CD4-positive, alpha-beta T cell treated with Interleukin-10 for 1 hour (primary cell): ENCODE data around the gene NR2C2.

Source experiments
- DNase-seq: peaks from one replicate; pipeline ENCODE4 v3.0.0-alpha.2; 2020

Gene NR2C2

DNA sequence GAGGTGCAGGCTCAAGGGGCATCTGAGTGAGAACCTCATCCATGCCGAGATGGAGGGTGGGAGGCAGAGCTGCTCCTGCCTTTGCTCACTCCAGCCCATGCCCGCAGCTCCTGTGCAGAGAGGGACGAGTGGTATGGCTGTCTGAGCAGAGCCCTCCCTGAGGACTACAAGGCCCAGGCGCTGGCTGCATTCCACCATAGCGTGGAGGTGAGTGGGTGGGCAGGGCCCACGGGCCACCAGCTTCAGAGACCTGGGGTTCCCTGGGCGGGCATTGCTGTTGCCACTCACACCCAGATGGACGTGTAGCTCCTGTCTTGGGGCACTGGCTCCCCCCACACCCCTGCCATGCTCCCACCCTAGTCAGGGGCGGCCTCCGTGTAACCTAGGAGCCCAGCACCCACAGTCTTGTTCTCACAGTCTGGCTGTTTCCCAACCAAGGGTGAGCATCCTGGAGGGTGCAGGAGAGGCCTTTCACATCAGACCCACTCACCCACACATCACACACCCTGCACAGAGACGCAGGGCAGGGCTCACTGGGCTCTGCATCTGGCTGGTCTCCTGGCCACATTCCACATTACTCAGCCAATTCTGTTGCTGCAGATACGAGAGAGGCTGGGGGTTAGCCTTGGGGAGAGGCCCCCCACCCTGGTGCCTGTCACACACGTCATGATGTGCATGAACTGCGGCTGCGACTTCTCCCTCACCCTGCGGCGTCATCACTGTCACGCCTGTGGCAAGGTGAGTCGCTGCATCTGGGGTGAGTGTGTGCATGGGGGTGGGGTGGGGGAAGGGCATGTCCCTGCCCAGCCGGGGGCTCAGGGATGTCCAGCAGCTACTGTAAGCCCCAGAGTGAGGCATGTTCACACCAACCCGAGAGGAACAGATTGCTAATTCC lies 25.3 kb upstream of the NR2C2 start:
- no peak for DNase-seq

GRCh38 chr3:14922863-14923262 lies 24.5 kb upstream of the NR2C2 start:
- no peak for DNase-seq

GRCh38 chr3:14923476-14923875 lies 23.9 kb upstream of the NR2C2 start:
- no peak for DNase-seq

GRCh38 chr3:14925729-14926591 lies 21.4 kb upstream of the NR2C2 start:
- DNase-seq: peak; percentile 54

DNA sequence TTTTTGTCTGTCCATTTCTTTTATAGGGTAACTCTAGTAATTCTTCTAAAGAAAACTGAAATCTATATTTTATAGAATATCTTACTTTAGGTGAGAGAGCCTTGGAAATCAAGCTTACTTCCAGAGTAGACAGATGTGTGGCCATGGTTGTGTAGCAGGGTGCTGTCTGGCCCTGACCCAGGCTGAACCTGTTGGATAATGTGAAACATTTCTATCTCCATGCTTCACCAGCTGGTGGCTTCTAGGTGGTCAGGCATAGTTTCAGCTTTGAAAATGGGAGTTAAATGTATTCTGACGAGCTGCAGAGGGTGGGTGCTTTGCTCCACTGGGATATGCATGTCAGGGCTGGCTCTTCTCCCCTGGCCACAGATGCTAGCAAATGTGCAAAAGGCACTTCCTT lies 20.8 kb upstream of the NR2C2 start:
- no peak for DNase-seq

GRCh38 chr3:14927308-14927707 lies 20.1 kb upstream of the NR2C2 start:
- DNase-seq: no peak

DNA sequence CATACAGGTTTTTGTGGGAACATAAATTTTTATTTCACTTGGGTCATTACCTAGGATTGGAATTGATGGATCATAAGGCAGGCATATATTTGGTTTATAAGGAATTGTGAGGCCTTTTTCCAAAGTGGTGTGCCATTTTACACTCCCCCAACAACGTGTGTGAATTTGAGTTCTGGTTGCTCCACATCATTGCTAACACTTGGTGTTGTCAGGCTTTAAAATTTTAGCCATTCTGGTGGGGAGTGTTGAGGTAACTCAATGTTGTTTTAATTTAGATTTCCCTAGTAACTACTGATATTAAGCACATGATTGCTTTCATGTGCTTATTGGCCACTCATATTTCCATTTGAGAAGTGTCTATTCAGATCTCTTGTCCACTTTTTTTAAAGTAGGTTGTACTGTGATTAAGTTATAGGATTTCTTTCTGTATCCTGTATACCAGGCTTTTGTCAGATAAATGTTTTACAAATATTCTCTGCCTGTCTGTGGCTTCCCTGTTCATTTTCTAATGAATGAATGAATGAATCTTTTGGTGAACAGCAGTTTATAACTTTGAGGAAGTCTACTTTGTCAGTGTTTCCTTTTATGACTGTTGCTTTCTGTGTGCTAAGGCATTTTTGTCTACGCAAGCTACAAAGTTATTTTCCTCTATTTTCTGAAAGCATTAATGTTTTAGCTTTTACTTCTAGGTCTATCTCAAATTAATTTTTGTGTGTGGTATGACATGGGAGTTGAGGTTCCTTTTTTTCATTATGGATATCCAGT lies 17.9 kb upstream of the NR2C2 start:
- DNase-seq: no peak

GRCh38 chr3:14933820-14934425 lies 13.5 kb upstream of the NR2C2 start:
- no peak for DNase-seq

- DNase-seq: no peak
Observed at GRCh38 chr3:14935592-14936345, 11.6 kb upstream of the NR2C2 start.

GRCh38 chr3:14938954-14939353 lies 8.4 kb upstream of the NR2C2 start:
- no peak for DNase-seq

DNA sequence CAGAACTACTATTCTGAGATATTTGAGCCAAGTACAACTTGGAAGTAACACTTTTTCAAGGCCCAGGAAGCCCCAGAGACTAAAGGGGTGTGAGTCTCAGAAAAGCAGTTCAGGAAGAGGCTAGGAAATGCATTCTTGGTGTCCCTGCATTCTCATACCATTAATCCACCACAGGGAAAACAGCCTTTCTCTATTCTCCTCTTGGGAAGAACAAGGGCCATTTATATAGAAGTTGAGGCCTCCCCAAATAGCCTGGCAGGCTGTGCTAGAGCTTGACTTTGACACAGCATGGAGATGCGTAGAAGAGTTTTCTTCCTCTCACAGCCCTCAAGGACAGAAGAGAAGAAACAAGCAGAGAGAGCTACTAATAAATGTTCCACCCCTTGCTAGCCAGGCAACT lies 5.5 kb upstream of the NR2C2 start:
- no peak for DNase-seq

DNA sequence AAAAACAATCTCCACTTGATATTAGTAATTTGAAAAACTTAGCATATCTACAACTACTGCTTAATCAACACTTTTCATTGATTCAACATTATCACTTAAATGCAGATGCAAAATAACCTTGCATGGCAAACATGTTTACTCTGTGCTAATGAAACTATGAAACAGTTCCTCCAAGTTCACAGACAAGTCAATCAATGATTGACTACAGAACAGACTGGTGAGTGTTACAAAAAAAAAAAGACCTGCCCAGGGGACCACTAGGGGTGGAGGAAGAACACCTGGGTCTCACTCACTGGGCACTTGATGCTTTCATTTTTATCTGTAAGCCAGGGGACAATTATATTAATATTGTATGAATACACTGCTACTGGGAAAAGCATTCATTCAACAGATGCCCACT lies 4.3 kb upstream of the NR2C2 start:
- DNase-seq: no peak

DNA sequence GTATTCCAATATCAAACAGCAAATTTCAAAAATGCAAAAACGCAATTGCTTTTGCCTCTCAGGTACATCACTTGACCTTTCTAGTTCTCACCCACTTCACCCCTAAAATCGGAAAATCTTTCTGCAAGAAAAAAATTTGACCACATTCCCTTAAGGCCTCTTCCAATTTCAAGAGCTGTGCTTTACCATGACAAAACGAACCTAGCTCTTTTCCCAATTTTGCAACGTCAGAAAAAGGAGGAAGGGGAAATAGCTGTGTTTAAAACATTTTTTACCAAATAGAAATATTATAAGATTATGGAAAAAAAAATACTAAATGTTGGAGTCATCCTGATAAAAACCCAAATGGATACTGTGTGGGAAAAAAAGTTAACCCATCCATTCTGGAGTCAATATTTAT lies 1.1 kb upstream of the NR2C2 start:
- DNase-seq: no peak

DNA sequence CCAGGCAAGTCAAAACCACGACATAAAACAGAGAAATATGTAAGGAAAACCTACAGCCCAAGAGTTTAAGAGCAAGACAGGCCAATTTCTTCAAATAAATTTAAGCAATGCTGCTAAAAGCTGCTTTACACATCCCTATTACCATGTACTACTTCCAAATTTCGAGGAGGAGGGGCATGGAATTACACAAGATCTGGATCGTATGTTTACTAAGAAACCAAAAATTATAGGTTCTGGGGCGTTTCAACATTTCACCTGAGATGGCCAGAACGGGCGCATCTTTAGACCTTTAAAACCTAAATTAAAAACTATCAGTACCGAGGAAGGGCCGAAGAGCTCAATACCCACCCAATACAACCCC lies 664 bp upstream of the NR2C2 start:
- no peak for DNase-seq

DNA sequence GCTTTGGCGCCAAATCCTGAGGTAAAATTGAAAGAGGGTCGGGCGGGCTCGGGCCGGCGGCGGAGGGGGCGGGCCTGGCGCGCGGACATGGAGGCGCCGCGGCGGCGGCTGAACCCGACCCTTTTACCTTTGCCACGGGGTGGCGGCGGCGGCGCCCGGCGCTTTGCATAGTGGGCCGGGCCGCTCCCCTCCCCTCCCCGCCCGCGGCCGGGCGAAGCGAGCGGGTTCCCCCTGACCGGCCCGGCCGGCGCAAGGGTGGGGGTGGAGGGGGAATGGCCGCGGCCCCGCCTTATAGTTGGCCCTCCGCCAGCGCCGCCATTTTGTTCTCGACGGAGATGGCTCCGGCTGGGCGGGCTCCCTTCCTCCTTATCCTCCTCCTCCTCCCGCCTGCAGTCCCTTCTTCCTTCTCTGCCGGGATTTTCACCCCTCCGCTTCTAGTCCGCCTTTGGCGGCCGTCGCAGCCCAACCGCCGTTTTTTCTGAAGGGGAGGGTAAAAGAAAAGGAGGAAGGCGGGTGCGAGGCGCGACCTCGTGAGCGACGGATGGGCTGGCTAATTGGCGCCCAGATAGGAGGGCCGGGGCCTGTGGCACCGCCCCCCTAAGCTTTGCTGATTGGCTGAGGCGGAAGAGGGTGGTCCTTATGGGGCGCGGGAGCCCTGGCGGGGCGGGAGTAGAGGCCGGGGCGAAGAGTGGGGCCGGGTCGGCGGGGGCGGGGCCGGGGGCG lies 664 bp downstream of the NR2C2 start:
- peak; percentile 97 for DNase-seq

DNA sequence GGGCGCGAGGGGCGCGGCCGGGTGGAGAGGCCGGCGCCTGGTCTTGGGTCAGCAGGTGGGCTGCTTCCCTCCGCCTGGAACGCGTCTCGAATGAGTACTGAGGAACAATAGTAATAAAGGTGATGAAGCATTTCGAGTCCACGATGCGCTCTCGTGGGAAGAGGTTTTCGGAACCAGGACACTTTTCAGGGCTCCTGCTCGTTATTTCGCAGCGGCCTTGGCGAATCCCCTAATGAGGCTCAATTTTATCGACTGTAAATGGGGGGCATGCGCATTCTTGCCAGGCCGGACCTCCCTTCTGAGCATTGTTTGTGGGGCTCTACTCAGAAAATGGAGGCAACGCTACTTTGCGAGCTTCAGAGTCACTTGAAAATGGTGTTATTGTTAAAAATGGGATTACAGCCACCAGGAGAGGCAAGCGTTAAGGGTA lies 1.2 kb downstream of the NR2C2 start:
- no peak for DNase-seq

DNA sequence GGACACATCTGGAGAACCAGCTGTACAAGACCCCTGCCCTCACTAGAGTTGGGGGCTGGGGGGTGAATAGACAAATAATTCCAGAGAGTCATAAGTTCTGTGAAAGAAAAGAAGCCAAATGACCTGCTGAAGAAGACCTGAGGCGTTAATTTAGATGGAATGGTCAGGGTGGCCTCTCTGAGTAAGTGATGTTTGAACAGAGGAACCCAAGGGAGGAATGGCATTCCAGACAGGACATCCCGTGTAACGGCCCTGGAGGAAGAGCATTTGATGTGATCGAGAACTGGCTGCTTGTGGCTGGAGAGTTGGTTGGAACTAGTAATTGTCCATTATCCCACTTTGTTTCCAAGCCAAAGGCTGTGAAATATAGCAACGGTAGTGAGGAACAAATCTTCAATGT lies 1.7 kb downstream of the NR2C2 start:
- no peak for DNase-seq

DNA sequence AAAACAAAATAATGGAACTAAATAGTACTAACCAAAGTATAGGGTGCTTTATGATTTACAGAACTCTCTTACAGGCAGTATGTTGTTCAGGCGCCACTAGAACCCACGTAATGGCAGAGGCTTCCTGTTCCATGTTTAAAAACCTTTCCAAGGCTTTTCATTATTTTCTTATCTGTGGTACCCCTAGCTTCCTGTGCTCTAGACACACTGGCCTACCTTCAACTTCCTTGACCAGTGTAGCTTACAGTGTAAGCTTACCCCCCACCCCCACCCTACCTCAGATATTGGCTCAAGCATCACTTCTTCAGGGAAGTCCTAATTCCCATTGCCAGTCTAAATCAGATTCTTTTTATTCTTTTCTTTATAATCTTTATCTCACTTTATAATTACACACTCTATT lies 2.9 kb downstream of the NR2C2 start:
- DNase-seq: no peak

DNA sequence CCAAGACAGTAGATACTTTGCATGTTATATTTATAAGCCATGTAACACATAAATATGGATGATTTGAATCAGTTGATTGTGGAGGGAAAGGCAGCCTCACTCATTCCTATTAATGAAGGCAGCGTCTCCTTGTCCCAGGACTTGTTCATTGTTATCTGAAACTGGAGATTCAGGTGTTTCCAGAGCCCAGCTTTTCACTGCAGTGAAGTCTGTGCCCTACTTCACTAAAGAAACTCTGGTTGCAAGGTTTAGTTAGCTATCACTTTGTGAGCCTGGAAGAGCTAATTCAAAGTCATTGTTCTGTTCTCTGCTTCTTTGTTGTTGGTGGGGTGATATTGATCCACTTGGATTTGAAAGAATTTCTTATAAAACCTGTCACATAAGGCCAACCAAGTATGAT lies 9.8 kb downstream of the NR2C2 start:
- no peak for DNase-seq

DNA sequence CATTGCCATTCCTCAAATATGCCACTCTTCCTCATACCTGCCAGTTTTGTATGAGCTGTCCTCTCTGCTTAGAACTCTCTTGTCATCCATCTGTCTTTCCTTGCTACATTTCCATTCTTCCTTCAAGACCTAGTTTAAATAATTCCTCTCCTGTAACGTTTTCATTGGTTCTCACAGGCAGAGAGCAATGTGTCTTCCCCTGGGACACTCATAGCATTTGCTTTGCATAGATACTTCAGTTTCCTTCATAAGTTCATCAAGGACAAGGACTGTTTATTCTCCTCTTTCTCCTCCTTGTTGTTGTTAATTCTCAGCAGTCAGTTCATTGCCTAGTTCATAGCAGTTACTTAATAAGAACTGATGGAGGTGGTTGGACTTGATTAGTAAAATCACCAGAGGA lies 10.5 kb downstream of the NR2C2 start:
- DNase-seq: no peak

DNA sequence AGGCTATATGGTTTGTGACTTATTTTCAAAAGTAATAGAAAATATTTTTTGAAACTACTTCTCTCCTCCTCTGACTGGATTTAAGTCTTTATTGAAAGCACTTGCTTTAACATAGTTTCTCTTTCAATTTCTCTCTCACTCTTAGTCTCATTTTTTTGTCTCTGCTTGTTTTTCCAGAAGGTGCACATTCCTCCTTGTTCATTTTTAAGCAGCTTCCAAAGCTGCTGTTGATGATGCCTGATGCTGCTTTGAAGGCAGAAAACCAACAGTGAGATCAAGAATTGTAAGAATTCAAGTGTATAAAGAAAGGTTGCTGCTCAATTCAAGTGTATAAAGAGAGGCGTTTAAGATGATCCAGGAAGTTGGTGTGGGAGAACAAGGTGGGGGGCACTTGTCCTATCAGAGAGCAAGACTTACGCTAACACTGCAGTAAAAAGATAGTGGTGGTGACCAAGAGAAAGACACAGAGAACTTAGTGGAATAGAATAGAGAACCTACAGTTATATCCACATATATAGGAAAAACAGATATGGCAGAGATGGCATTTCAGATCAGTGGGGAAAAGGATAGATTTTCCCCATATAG lies 12.1 kb downstream of the NR2C2 start:
- peak; percentile 5 for DNase-seq
